Kidney tubule cell (primary cell): ENCODE results near the gene SERF2.
A peak's percentile ranks its signal among the peaks of the same experiment; 100 is the strongest.

ENCODE experiments used
- DNase-seq: peaks from one replicate; pipeline ENCODE4 v3.0.0-alpha.2; 2018; ENCODE audit warnings: low spot score

SERF2 gene

GRCh38 chr15:43791993-43792760 is at the start of gene SERF2:
SERF2 (plus strand) TSS chr15:43792320; CDS start chr15:43792377, 57 bp downstream.
- peak; percentile 99 for DNase-seq

GRCh38 chr15:43746245-43746902 is 45.7 kb upstream of the SERF2 start, which contains the start of gene PDIA3:
PDIA3 (plus strand) TSS chr15:43746438; CDS start chr15:43746540, 102 bp downstream.
- peak; percentile 93 for DNase-seq

GRCh38 chr15:43746903-43747309 is 45.2 kb upstream of the SERF2 start:
- DNase-seq = peak; percentile 50

GRCh38 chr15:43748376-43748775 is 43.7 kb upstream of the SERF2 start:
- DNase-seq = no peak

- peak; percentile 21 for DNase-seq
Observed at GRCh38 chr15:43749690-43750345, 42.3 kb upstream of the SERF2 start.

- DNase-seq = no peak
Observed at GRCh38 chr15:43751885-43752284, 40.2 kb upstream of the SERF2 start.

- no peak for DNase-seq
Observed at GRCh38 chr15:43762824-43763223, 29.3 kb upstream of the SERF2 start.

GRCh38 chr15:43763819-43764446 is 28.2 kb upstream of the SERF2 start:
- DNase-seq = no peak

- DNase-seq = peak; percentile 57
Observed at GRCh38 chr15:43769584-43770228, 22.4 kb upstream of the SERF2 start.

GRCh38 chr15:43771816-43772215 is 20.3 kb upstream of the SERF2 start:
- DNase-seq = no peak

GRCh38 chr15:43772624-43773023 is 19.5 kb upstream of the SERF2 start:
- no peak for DNase-seq

GRCh38 chr15:43774062-43774461 is 18.1 kb upstream of the SERF2 start:
- DNase-seq = no peak

GRCh38 chr15:43775411-43775965 is 16.6 kb upstream of the SERF2 start:
- peak; percentile 84 for DNase-seq

- DNase-seq = no peak
Observed at GRCh38 chr15:43776101-43776717, 15.9 kb upstream of the SERF2 start.

GRCh38 chr15:43776718-43777266 is 15.3 kb upstream of the SERF2 start, which contains the start of gene ELL3:
ELL3 (minus strand) TSS chr15:43776966; CDS start chr15:43776901, 65 bp downstream.
- DNase-seq = peak; percentile 85

- DNase-seq = peak; percentile 76
Observed at GRCh38 chr15:43777267-43777914, 14.7 kb upstream of the SERF2 start.

GRCh38 chr15:43779016-43779415 is 13.1 kb upstream of the SERF2 start:
- no peak for DNase-seq

GRCh38 chr15:43789409-43789808 is 2.7 kb upstream of the SERF2 start:
- no peak for DNase-seq

- peak; percentile 53 for DNase-seq
Observed at GRCh38 chr15:43792761-43793476, 799 bp downstream of the SERF2 start.
